KBM-7 (cell line): Measurements from ENCODE around the gene SH3GL3.

Experiments used
- DNase-seq: peaks from one replicate; pipeline ENCODE4 v3.0.0-alpha.2; 2015
- in situ Hi-C: fragments of 300-500 bp; cut with MboI; formaldehyde crosslinking; loops from 2 replicates; pipeline ENCODE4 v1.14.3; 2020; ENCODE audit warnings: low sequenced_read_pairs, low pct_unique_long_range_greater_than_20kb, mixed read lengths

Gene SH3GL3

GRCh38 chr15:83491486-83491885 lies 44.3 kb downstream of the SH3GL3 start:
- no peak for DNase-seq
- in situ Hi-C loops: no loop called here

- no peak for DNase-seq
- in situ Hi-C loops: no loop called here
Observed at GRCh38 chr15:83496766-83497165, 49.6 kb downstream of the SH3GL3 start.

GRCh38 chr15:83498374-83498773 lies 51.2 kb downstream of the SH3GL3 start:
- in situ Hi-C loops: no loop called here
- DNase-seq: no peak

- no peak for DNase-seq
- in situ Hi-C loops: no loop called here
Observed at GRCh38 chr15:83498801-83499200, 51.7 kb downstream of the SH3GL3 start.

- in situ Hi-C loops: no loop called here
- no peak for DNase-seq
Observed at GRCh38 chr15:83499476-83499875, 52.3 kb downstream of the SH3GL3 start.

- in situ Hi-C loops: no loop called here
Observed at GRCh38 chr15:83503595-83504364, 56.6 kb downstream of the SH3GL3 start.

GRCh38 chr15:83504365-83504764 lies 57.2 kb downstream of the SH3GL3 start:
- DNase-seq: no peak
- in situ Hi-C loops: no loop called here

More at GRCh38 chr15:83503595-83504364, 56.6 kb downstream of the SH3GL3 start:
- no peak for DNase-seq

- no peak for DNase-seq
- in situ Hi-C loops: no loop called here
Observed at GRCh38 chr15:83510001-83510400, 62.9 kb downstream of the SH3GL3 start.

- no peak for DNase-seq
- in situ Hi-C loops: no loop called here
Observed at GRCh38 chr15:83512459-83512858, 65.3 kb downstream of the SH3GL3 start.

- in situ Hi-C loops: no loop called here
- DNase-seq: no peak
Observed at GRCh38 chr15:83514584-83514983, 67.4 kb downstream of the SH3GL3 start.

GRCh38 chr15:83515164-83515563 lies 68.0 kb downstream of the SH3GL3 start:
- in situ Hi-C loops: no loop called here
- no peak for DNase-seq

GRCh38 chr15:83516935-83517334 lies 69.8 kb downstream of the SH3GL3 start:
- in situ Hi-C loops: no loop called here
- DNase-seq: no peak

- in situ Hi-C loops: no loop called here
- DNase-seq: no peak
Observed at GRCh38 chr15:83526319-83526718, 79.2 kb downstream of the SH3GL3 start.

- in situ Hi-C loops: no loop called here
- no peak for DNase-seq
Observed at GRCh38 chr15:83533410-83533962, 86.3 kb downstream of the SH3GL3 start.

GRCh38 chr15:83537606-83538005 lies 90.5 kb downstream of the SH3GL3 start:
- no peak for DNase-seq
- in situ Hi-C loops: no loop called here

- in situ Hi-C loops: no loop called here
- DNase-seq: no peak
Observed at GRCh38 chr15:83538682-83539081, 91.5 kb downstream of the SH3GL3 start.

- in situ Hi-C loops: no loop called here
Observed at GRCh38 chr15:83545804-83546511, 98.8 kb downstream of the SH3GL3 start.

GRCh38 chr15:83546512-83546888 lies 99.4 kb downstream of the SH3GL3 start:
- in situ Hi-C loops: no loop called here
- DNase-seq: no peak

More at GRCh38 chr15:83545804-83546511, 98.8 kb downstream of the SH3GL3 start:
- DNase-seq: no peak

GRCh38 chr15:83547168-83547567 lies 100.0 kb downstream of the SH3GL3 start:
- in situ Hi-C loops: no loop called here
- no peak for DNase-seq

- DNase-seq: no peak
- in situ Hi-C loops: loop anchor here (25.0 kb wide), 1 partner anchor 287 kb away; no protein-coding TSS in a partner anchor
Observed at GRCh38 chr15:83549623-83550022, 102.5 kb downstream of the SH3GL3 start.
